Activated CD4-positive, alpha-beta T cell treated with anti-CD3 and anti-CD28 coated beads for 1 hour (primary cell): ENCODE results near the gene ACTR6.
A peak's percentile ranks its signal among the peaks of the same experiment; 100 is the strongest.
"Not testable (repeated sequence)": the region's sequence is repeated elsewhere in the genome, so short reads cannot be mapped to it uniquely, and the experiment has no call there.

ENCODE experiments used
- DNase-seq: peaks from one replicate; pipeline ENCODE4 v3.0.0-alpha.2; 2020

ACTR6 gene

DNA sequence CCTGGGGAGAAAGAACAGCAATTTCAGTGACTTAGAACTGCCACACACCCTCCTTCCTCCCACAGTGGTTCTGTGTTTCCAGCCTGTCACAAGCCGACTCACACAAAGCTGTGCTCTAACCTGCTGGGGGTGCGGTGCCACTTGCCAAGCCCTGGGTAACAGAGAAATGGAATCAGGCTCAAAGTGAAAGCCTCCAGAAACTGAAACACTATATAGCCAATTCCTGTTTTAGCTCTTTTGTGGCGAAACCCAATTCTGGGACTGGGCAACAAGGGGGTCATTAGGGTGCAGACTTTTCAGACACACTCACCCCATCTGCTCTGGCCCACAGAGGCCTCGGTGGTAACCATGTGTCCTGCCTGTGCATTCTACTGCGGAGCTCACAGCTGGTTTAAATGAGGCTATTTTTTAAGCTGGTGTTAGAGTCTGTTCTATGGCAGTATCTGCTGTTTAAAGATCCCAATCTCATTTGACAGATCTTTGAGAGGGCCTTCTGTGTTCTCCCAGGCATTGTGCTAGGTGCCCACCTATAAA lies 15.2 kb upstream of the ACTR6 start:
- no peak for DNase-seq

DNA sequence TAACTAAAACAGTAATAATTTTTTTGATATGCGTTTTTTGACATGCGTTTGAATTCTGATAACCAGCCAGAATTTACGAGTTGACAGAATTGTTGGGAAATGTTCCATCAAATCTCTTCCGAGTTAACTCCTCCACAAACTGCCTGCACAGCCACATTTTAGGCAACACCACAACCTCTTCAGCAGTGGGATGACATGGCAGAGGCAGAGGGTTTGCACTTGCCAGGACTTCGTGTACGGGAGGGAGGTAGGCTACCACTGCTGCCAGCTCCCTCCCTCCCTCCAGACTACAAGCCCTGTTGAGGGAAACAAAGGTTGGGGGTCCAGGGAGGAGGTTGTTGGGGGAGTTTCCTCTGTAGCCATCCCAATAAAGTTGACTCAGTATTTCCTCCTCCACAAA lies 14.5 kb upstream of the ACTR6 start:
- no peak for DNase-seq

DNA sequence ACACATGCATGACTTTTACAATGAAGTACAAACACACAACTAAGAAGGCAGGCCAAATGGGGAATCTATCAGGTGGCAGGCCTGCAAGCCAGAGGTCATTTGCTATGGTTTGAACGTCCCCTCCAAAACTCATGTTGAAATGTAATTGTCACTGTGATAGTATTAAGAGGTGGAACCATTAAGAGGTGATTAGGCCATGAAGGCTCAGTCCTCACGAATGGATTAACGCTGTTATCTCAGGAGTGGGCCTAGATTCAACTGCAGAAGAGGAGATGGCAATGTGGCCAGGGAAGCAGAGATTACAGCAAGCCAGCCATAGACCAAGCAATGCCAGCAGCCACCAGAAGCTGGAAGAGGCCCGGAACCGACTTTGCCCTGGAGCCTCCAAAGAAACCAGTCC lies 13.5 kb upstream of the ACTR6 start:
- no peak for DNase-seq

DNA sequence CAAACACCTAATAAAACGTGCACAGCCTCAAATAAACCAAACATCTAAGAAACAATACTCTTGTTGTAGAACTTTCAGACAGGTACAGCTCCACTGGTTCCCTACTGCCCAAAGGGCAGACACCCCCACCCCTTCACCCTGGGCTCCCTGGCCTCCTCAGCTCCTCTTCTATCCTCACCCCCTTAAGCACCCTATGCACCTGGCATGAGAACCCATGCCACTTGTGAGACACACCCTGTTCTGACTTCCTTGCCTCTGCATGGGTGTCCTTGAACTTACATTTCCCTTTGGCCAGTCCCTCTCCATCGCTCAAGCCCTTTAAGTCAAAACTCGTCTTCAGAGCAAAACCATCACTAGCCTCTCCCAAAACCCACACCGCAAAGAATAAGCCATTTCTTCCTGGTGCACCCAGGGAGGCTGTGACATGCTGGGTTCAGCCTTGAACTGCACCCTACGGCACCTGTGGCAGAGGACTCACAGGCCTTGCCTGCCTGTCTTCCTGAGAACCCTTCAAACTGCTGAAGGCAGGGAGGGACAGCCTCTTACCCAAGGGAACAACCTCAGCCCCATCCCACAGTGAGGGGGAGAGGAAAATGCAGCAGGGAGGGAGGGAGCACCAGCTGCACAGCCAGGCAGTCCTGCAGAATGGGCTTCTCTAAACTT lies 12.6 kb upstream of the ACTR6 start:
- no peak for DNase-seq

DNA sequence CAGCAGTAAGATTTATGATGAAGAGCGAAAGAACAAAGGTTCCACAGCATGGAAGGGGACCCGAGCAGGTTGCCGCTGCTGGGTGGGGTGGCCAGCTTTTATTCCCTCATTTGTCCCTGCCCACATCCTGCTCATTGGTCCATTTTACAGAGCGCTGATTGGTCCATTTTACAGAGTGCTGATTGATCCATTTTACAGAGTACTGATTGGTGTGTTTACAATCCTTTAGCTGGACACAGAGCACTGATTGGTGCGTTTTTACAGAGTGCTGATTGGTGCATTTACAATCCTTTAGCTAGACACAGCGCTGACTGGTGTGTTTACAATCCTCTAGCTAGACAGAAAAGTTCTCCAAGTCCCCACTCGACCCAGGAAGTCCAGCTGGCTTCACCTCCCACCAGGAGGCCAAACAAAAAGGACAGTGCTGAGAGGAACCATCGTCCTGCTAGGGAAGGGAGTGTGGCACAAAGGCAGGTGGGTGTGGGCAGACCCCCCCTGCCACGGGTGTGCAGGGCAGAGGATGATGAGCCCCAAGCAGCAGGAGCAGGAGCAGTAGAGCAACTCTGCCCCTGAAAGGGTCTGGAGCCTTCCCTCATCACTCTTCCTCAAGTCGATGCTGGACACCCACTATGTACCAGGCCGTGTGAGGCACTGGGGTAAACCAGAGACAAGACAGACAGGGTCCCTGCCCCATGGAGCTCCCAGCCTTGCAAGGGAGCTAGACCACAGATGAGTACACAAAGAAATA lies 11.6 kb upstream of the ACTR6 start:
- DNase-seq: not testable (repeated sequence)

- no peak for DNase-seq
Measured at GRCh38 chr12:100189636-100190394, 10.8 kb upstream of the ACTR6 start.

DNA sequence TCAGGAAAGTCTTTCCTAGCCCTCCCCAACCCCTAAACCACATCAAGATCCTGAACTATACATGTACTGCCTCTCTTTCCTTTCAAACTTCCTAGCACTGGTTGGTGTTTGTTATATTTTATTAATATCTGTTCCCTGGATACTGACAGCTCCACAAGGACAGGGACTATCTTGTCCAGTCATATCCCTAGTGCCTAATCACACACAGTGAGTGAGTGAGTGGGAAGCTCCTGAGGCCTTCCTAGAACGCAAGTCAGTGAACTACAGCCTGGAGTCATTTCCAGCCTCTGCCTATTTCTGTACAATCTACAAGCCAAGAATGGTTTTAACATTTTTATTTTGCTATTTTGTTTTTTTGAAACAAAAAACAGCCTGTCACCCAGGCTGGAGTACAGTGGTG lies 7.5 kb upstream of the ACTR6 start:
- no peak for DNase-seq

- no peak for DNase-seq
Measured at GRCh38 chr12:100197486-100197885, 3.1 kb upstream of the ACTR6 start.

- no peak for DNase-seq
Measured at GRCh38 chr12:100199023-100199346, 1.6 kb upstream of the ACTR6 start.

DNA sequence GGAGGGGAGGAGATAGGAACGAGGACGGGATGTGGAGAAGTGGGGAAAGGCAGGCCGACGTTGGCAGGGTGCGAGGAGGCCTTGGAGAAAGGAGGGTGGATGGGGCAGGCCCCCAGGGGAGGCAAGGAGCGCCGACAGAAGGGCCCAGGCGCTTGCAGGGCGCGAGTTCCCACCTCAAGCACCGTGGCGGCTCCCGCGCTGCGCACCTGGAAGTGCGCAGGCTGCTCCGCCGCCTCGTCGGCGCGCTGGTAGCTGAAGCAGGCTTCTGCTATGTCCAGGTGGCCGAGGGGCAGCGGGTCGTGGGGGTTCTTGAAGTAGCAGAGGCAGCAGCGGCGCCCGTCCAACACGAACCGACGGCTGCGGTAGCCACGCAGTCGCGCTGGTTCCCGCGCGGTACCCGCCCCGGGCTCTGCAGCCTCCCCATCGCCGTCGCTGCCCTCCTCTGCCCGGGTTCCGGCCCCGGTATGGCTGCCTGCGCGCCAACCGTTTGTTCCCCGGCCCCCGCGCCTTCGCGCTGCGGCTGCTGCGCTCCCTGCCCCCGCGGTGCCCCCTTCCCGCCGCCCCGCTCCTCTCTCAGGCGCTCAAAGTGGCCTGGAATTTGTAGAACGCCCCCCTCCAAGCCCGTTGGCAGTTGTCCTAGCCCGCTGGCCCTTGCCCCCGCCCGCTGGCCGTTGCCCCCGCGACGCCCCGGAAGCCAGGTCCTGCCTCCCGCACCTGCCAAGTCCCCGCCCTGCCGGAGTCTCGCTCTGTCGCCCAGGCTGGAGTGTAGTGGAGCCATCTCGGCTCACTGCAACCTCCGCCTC lies 1.1 kb upstream of the ACTR6 start:
- DNase-seq: peak; percentile 55

GRCh38 chr12:100201604-100202423 lies 1.2 kb downstream of the ACTR6 start:
- DNase-seq: no peak

DNA sequence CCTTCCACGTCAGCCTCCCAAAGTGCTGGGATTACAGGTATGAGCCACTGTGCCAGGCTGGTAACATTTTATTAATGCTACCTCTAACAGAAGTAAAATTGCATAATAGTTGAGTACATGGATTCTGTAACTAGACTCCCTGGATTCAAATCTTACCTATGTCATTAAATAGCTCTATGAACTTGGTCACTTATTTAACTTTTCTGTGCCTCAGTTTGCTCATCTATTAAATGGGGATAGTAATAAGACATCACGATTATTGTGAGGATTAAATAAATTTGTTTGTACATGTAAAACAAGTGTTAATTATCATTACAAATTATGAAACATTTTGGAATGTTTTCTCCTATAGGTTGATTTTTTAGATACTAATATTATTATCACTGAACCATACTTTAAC lies 6.7 kb downstream of the ACTR6 start:
- no peak for DNase-seq

DNA sequence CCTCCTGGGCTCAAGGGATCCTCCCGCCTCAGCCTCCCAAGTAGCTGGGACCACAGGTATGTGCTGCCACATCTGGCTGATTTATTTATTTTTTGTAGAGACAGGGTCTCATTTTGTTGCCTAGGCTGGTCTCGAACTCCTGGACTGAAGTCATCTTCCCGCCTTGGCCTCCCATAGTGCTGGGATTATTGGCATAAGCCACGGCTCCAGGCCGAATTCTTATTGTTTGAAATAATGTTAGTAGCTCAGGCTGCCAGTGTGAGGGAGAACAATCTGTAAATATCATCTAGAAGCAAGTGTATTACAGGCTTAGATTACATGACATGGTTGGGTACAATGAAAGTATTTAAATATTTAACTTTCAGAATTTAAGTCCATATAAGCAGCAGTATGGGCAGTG lies 8.2 kb downstream of the ACTR6 start:
- no peak for DNase-seq

DNA sequence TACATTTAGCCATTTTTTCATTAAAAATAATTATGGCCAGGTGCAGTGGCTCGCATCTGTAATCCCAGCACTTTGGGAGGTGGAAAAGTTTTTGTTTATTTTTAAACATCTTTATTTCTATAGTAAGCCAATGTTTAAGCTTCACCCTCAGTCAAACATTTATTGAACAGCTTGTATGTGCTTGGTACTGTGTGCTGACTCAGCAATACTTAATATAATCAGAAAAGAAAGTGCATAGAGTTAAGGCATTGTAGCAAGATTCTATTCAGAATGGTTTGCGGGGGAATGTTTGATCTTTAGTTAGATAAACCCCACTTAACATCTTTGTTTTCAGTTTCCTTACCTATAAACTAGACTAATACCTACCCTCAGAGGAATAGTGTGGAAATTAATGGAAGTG lies 11.1 kb downstream of the ACTR6 start:
- DNase-seq: no peak

DNA sequence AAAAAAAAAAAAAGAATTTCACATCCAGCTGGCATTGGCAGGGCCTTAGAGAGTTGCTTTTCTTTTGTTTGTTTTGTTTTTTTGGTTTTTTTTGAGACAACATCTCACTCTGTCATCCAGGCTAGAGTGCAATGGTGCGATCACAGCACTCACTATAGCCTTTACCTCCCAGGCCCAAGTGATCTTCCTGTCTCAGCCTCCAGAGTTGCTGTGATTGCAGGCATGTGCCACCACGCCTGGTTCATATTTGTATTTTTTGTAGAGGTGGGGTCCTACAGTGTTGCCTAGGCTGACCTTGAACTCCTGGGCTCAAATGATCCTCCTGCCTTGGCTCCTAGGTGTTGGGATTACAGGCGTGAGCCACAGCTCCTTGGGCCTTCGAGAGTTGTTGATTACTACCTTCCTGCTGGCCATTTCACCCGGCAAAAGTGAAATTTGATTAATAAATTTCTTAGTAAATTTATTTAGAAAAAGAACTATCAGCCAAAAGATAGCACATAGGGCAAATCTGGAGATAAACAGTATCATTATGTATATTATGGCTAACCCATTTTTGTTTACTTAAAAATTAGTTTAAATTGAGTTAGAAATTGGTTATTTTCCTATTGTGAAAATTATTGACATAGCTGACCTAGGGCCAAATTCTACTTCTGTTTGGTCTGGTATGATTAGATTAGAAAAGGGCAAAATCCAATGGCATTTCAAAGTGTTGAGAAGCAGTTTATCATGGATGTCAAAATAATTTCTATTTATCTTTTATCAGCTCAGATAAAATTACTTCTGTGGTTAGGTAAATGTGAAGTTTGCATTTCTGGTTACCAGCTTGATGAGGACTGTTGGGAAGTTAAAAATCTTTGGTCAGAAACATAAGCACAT lies 12.6 kb downstream of the ACTR6 start:
- no peak for DNase-seq

DNA sequence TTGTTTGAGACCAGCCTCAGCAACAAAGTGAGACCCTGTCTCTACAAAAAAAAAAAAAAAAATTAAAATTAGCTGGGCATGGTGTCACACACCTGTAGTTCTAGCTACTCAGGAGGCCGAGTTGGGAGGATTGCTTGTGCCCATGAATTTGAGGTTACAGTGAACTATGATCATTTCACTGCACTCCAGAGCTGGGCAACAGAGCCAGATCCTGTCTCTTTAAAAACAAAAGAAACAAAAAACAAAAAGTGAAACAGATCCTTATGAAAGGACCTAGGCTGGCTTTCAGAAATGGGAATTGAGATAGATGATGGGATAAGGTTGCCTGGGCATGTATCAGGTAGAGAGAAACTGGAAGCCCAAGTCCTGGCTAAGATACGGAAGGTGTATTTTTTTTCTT lies 13.9 kb downstream of the ACTR6 start:
- DNase-seq: no peak

GRCh38 chr12:100215209-100215608 lies 14.6 kb downstream of the ACTR6 start:
- no peak for DNase-seq

DNA sequence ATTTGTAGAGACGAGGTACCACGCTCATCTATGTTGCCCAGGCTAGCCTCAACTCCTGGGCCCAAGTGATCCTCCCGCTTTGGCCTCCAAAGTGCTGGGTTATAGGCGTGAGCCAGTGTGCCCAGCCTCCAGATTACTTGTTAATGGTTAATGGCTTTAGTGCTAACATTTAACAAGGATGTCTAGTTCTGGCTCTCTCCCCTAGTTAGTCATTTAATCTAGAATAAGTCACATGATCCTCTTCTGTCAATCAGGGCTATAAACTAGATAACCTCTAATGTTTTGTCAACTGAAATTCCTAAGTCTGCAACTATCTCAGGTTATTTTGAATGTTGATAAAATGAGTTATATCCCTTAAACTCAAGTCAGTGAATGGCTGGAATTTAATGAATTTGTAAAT lies 15.7 kb downstream of the ACTR6 start:
- no peak for DNase-seq

DNA sequence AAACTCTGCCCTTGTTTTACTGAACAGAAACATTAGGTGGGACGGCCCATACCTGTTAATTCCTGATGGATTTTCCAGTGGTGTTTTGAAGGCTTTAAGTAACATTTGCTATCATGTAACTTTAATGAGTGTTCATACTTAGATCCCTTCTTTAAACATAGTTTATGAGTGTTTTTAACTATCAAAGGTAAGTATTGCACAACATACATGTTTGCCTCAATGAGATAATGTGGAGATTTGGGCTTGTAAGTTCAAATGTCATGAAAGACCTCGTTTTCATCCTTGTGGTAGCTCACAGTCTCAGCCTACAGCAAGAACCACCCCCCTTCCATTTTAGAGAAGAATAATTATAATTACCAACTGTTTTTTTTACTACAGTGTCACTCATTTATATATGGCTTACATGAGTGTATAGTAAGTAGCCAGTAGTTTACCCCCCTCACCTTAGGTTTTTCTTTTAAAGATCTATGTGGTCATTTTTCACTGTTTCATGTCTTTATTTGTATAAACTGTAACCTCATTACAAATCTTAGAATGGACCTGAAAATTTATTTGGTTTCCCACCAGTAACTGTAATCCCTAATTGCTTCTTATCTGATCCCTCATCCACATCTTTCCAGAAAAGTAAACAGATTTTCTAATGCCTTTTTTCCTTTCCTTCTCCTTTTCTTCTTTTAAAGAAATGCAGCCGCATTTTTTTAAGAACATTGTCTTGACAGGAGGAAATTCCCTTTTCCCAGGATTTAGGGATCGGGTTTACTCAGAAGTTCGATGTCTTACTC lies 18.9 kb downstream of the ACTR6 start:
- no peak for DNase-seq

DNA sequence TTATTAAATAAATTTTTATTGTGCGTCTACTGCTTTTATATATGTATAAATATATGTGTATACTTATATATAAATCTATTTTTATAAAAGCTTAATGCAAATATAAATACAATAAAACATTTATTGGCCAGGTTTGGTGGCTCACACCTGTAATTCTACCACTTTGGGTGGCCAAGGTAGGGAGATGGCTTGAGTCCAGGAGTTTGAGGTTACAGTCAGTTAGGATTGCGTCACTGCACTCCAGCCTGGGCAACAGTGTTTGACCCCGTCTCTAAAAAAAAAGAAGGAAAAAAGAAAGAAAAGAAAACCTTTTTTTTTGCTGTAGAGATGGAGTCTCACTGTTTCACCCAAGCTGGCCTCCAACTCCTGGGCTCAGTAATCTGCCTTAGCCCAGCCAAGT lies 20.9 kb downstream of the ACTR6 start:
- no peak for DNase-seq
